IPS-18c (cell line): ENCODE measurements around the gene GABRA5.

Source experiments
- H3K4me3 ChIP-seq: 2 replicates; pipeline ENCODE4 v1.7.0; 2013; ENCODE audit warnings: low read depth, mild to moderate bottlenecking, low read length, moderate library complexity; ENCODE audit not compliant: insufficient read depth
- H3K9me3 ChIP-seq: one replicate; pipeline ENCODE4 v1.6.1; 2013; ENCODE audit warnings: mild to moderate bottlenecking, low read length, moderate library complexity; ENCODE audit not compliant: control insufficient read depth, insufficient read depth

GABRA5 gene

DNA sequence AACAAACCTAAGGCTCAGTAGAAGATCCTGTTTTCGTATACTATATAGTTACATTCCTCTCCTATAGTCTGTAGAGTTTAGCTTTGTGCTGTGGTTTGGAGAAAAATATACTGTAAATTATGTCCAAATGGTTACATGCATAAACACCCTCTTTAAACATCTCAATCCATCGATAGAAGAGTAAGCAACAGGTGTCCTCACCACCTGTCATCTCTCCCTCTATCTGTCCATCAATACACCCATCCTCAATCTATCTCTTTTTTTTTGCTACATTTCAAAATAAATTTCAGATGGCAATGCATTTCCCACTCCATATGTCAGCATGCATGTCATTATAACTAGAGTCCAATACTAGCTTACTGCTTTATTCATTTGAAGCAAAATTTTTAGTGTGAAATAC, 83.1 kb downstream of the GABRA5 start:
- H3K4me3 ChIP-seq, result no peak overlapping the region
- no peaks in the 10 kb centered on the region for H3K9me3 ChIP-seq

DNA sequence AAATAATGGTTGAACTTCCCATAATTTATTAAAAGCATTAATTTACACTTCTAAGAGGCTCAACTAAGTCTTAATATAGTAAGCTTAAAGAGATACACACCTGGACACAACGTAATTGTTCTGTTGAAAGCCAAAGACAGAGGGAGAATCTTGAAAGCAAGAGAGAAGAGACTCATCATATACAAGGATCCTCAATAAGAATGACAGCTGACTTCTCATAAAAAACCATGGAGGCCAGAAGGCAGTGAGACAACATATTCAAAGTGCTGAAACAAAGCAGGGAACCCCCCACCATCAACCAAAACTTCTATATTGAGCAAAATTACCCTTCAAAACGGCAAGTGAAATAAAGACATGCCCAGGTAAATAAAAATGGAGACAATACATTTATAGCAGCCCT, 87.5 kb downstream of the GABRA5 start:
- Histone ChIP-seq H3K9me3 (peaks cover 2% of the 10 kb centered on the region), H3K4me3 (no peak overlapping the region)

DNA sequence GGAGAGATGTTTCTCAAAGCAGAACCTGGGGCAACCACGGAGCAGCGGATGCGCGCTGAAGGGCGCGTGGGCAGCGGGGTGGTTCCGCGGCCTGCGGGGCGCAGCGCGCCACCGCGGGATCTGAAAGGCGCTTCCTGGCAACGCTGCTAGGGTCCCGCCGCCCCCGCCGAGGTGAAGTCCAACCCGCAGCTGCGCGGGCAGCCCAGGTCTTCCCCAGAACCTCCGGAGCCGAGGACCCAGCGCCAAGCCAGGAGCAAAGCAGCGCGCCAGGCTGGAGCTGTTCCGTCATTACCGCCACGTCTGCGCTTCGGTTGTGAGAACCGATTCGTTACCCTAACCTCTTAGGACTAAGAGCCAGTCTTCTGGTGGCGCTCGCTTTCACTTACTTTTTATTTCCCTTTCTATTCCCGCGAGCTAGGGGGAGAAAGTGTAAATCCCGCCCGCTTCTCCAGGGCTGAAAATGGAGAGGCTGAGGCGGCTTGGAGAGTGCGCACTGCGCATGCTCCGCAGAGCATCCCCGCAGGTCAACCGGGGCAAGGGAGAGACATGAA, 100.9 kb downstream of the GABRA5 start:
- Histone ChIP-seq H3K9me3 (no peaks in the 10 kb centered on the region), H3K4me3 (peak overlapping the region; percentile 71)

DNA sequence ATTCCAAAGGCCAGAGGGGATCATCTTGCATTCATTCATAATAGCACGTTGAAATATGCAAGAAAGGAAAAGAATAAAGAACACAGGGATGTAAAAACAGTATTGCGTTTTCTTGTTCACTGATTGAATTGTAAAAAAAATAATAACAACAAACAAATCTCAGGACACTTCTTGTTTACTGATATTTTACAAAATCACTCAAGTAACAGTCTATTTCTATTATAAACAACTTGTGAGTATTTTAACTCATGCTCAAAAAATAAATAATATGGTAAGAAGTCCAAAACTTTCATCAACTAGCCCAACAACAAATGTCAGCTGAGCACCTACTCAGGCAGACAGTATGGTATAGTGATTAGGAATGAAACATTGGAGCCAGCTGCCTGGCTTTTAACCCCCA, 101.9 kb downstream of the GABRA5 start:
- H3K9me3 ChIP-seq, result no peaks in the 10 kb centered on the region
- no peak overlapping the region for H3K4me3 ChIP-seq

DNA sequence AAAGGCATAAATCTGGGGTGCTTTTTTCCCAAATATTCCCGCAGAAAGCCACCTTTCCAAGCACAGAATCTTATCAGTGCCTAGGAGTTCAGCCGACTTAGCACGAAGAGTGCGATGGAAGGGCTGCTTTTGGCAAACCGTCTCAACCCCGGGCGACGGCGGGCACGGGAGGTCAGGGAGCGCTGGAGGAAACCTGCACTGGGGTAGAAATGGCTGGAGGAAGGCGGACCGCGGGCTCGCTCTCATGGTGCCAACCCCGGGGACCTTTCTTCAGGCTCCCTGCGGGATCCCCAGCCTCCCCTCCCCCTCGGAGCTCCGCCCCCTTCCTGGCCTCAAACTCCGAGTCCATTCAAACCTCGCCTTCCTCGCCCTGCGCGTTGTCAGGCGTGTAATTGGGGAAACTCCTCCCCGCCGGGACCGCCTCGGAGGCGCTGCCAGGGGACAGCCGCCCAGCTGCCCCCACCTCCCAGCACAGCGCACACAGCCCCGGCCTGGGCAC, 103.9 kb downstream of the GABRA5 start, which contains the start of gene GABRG3:
GABRG3 (plus strand) TSS at position 470 of the 499 bp plus-strand sequence.
- Histone ChIP-seq H3K9me3 (no peaks in the 10 kb centered on the region), H3K4me3 (peak within 1 kb of the TSS; percentile 71)

DNA sequence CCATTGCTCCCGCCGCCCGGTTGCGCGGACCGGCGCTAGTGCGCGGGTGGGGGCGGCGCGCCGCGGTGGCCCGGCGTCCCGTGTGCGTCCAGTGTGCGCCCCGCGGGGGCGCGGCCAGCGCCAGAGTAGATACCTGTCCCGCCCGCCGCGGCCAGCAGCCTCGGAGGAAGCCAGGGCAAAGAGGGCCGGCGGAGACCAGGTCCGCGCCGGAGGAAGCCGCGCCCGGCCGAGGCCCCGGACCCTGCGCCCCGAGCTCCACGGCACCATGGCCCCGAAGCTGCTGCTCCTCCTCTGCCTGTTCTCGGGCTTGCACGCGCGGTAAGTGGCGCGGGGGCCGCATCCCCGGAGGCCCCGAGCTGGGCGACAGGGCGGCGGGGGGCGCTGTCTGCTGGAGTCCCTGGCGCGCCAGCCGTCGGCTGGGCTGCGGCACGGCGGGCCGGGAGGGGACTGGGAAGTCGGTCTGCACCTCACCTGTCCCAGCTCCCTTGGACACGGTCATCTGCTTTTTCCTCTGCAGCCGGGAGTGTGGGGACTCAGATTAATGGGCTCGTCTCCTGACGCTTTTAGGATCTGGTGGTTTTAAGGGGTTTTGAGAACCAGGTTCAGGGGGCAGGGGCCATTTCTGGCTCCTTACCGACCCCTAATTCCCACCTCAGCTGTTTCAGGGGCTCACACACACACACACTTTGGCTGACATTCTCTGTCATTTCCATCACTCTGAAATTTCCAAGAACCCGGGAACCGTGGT, 104.6 kb downstream of the GABRA5 start:
- Histone ChIP-seq H3K4me3 (peak overlapping the region; percentile 71), H3K9me3 (no peaks in the 10 kb centered on the region)

DNA sequence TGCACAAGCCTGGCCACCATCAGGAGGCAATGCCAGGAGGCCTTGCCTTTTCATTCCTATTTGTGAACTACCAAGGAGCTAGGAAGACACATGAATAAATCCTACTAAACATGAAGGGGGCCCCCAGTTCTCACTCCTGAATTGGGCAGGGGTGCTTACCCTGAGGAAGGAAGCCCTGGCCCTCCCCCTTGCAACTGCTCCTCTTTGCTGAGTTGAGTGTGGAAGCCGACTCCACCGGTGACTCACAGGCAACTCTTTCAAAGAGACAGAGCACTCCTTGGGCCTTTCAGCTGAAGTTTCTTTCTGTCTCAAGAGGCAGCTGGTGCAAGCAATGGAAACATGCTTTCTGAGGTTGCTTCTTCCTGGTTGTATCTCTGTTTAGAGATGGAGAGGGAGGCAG, 105.8 kb downstream of the GABRA5 start:
- no peak overlapping the region for H3K4me3 ChIP-seq
- H3K9me3 ChIP-seq, result no peaks in the 10 kb centered on the region

DNA sequence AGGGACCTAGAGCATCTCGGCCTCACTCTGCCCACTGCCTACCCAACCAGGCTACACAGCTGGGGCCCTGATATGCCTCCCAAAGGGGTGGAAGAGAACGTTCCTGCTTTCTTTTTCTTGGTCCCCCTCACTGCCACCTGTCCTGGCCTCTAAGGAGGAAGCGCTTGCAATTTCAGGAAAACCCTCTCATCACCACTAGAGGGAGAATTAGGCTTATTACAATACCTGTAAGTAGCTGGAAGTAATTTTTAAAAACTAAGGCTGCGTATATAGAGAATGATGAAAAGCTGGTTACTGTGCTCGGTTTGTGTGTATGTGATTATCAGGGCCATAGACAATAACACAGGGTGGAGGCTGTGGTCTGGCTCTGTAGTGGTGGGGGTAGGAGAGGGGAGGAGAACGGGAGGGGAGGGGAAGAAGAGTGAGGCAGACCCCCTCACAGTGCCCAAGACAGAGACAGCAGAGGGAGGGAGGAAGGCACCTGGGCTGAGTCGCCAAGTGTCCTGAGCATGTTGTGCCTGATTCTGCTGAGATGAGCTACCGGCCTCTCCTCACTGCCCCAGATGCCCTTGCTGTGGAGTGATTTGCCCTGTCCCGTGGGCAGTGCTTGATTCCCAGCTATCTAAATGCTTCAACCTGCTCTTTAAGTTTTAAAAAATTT, 107.4 kb downstream of the GABRA5 start:
- Histone ChIP-seq H3K4me3 (no peak overlapping the region), H3K9me3 (no peaks in the 10 kb centered on the region)

DNA sequence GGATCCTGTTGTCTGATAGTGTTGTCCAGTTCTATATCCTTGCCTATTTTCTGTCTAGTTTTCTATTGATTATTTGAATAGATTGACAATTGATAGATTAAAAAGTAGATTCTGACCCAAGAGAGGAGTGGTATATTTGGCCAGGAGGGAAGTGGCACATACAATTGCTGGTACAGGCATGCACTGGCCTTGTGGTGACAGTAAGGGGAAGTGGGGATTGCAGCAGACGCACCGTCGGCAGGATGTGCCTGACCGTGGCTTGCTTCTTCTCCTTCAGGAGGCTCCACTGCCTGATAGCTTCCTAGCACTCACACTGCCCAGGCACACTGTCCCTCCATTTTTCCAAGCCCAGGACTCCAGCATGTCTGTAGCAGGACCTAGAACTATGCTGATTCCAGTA, 114.6 kb downstream of the GABRA5 start:
- Histone ChIP-seq H3K9me3 (no peaks in the 10 kb centered on the region), H3K4me3 (no peak overlapping the region)

DNA sequence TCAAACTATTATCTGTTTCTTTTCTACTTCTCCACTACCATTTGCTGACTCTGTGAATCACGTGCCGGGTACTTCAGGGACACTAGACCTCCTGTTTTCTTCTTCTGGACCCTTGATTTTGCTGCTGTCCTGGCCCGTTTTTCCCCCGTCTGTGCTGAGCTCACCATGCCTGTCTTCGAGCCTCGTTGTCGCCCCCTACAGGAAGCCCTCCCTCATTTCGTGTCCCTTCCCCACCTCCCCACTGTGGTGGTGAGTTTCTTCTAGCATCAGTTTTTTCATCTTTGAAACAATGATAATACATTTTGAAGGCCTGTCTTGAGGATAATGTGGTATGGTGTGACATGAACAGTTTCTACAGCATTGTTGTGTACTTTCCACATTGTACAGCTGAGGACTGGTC, 117.0 kb downstream of the GABRA5 start:
- Histone ChIP-seq H3K4me3 (no peak overlapping the region), H3K9me3 (no peaks in the 10 kb centered on the region)

DNA sequence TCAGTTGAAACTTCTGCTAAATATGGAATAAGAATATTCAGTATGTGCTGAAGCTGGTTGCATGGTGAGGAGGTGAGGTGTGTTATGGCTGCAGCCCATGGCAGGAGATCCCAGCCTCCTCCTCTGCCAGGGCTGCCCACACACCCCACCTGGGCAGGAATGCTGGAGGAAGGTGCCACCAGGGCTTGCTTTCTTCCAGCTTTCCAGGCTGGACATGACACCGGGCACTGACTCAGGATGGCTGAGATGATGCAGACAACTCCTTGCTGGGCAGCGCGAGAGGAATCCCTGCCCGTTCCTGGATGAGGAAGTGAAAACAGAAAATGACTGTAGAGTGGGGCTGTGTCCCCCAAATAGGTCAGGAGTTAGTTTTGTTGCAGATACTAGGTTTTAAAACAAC, 118.2 kb downstream of the GABRA5 start:
- H3K4me3 ChIP-seq, result no peak overlapping the region
- no peaks in the 10 kb centered on the region for H3K9me3 ChIP-seq

DNA sequence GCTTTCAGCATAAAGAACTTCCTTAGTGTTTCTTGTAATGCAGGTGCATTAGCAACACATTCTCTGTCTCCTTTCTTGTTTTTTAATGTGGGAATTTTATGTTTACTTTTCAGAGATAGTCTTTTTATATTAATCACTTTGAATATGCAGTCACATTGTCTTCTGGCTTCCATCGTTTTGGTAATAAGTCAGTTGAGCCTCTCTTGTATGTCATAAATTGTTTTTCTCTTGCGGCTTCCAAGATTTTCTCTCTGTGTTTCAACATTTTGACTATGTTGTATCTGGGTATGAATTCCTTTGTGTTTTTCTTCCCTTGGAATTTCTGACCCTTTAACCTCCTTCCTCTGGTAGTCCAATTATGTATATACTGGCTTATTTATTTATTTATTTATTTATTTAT, 129.4 kb downstream of the GABRA5 start:
- H3K4me3 ChIP-seq, result no peak overlapping the region
- H3K9me3 ChIP-seq, result no peaks in the 10 kb centered on the region
